Neuronal stem cell (in vitro differentiated cells): ENCODE data around the gene FAM47E.

Source experiments
- DNase-seq: peaks from one replicate; pipeline ENCODE4 v3.0.0-alpha.2; 2013; ENCODE audit warnings: low spot score
- H2AFZ ChIP-seq: one replicate; pipeline ENCODE4 v1.6.1; 2013; ENCODE audit warnings: mild to moderate bottlenecking, low read length, inconsistent platforms
- H2AK5ac ChIP-seq: 2 replicates; pipeline ENCODE4 v1.6.1; 2013; ENCODE audit warnings: low read depth, mild to moderate bottlenecking, inconsistent platforms, low read length, moderate library complexity, mixed read lengths
- H2BK120ac ChIP-seq: 2 replicates; pipeline ENCODE4 v1.6.1; 2013; ENCODE audit warnings: low read depth, mild to moderate bottlenecking, inconsistent platforms, low read length, moderate library complexity, mixed read lengths
- H2BK12ac ChIP-seq: one replicate; pipeline ENCODE4 v1.6.1; 2013; ENCODE audit warnings: low read length, inconsistent platforms
- H2BK15ac ChIP-seq: 2 replicates; pipeline ENCODE4 v1.6.1; 2013; ENCODE audit warnings: mild to moderate bottlenecking, low read length, inconsistent platforms, mixed read lengths
- H2BK5ac ChIP-seq: one replicate; pipeline ENCODE4 v1.6.1; 2013; ENCODE audit warnings: inconsistent platforms, mild to moderate bottlenecking, low read length, moderate library complexity
- H3K14ac ChIP-seq: one replicate; pipeline ENCODE4 v1.6.1; 2013; ENCODE audit warnings: low read length, inconsistent platforms
- H3K18ac ChIP-seq: 2 replicates; pipeline ENCODE4 v1.6.1; 2013; ENCODE audit warnings: low read length, inconsistent platforms
- H3K23ac ChIP-seq: 2 replicates; pipeline ENCODE4 v1.6.1; 2013; ENCODE audit warnings: low read depth, mild to moderate bottlenecking, mixed read lengths, low read length, inconsistent platforms; ENCODE audit not compliant: poor library complexity
- H3K27ac ChIP-seq: replicated peaks from 3 replicates; pipeline ENCODE4 v1.5.1; 2013; ENCODE audit warnings: low read length, inconsistent platforms
- H3K27me3 ChIP-seq, 3 experiments: 2 replicates each; pipeline ENCODE4 v1.6.1; 2013; ENCODE audit warnings: low read length in 3 of 3, mild to moderate bottlenecking in 2 of 3, inconsistent platforms in 1 of 3, low read depth in 1 of 3, mixed read lengths in 1 of 3, moderate library complexity in 1 of 3; ENCODE audit not compliant: control insufficient read depth in 3 of 3, insufficient read depth in 3 of 3
- H3K36me3 ChIP-seq, 2 donors: replicated peaks in 1 of 2; 2 replicates each; pipeline ENCODE4 v1.6.1; 2013; ENCODE audit warnings: low read length in 2 of 2; ENCODE audit not compliant: control insufficient read depth in 2 of 2, insufficient read depth in 2 of 2
- H3K4ac ChIP-seq: 2 replicates; pipeline ENCODE4 v1.6.1; 2013; ENCODE audit warnings: inconsistent platforms, mild to moderate bottlenecking, low read length, moderate library complexity
- H3K4me1 ChIP-seq, 2 donors: 1 replicate in 1 of 2; 2 replicates in 1 of 2; pipeline ENCODE4 v1.6.1; 2013; ENCODE audit warnings: low read length in 2 of 2, low read depth in 1 of 2; ENCODE audit not compliant: control insufficient read depth in 2 of 2, insufficient read depth in 1 of 2
- H3K4me2 ChIP-seq: one replicate; pipeline ENCODE4 v1.6.1; 2013; ENCODE audit warnings: mild to moderate bottlenecking, low read length, inconsistent platforms; ENCODE audit not compliant: insufficient read depth, poor library complexity, severe bottlenecking
- H3K4me3 ChIP-seq, 2 donors: 2 replicates each; pipeline ENCODE4 v1.5.1; 2013; ENCODE audit warnings: low read length in 2 of 2, mild to moderate bottlenecking in 2 of 2, inconsistent platforms in 1 of 2, moderate library complexity in 1 of 2
- H3K79me1 ChIP-seq: one replicate; pipeline ENCODE4 v1.6.1; 2013; ENCODE audit warnings: low read depth, mild to moderate bottlenecking, inconsistent platforms, low read length, moderate library complexity
- H3K9ac ChIP-seq: one replicate; pipeline ENCODE4 v1.6.1; 2013; ENCODE audit warnings: mild to moderate bottlenecking, low read depth, low read length, inconsistent platforms; ENCODE audit not compliant: poor library complexity
- H3K9me3 ChIP-seq, 2 donors: replicated peaks in 1 of 2; 2 replicates each; pipeline versions ENCODE3 to v1.6.1; 2013; ENCODE audit warnings: low read length in 2 of 2, mild to moderate bottlenecking in 2 of 2, inconsistent platforms in 1 of 2, low read depth in 1 of 2, mixed read lengths in 1 of 2, moderate library complexity in 1 of 2; ENCODE audit not compliant: control insufficient read depth in 2 of 2, insufficient read depth in 1 of 2
- H4K8ac ChIP-seq: one replicate; pipeline ENCODE4 v1.6.1; 2013; ENCODE audit warnings: low read depth, mild to moderate bottlenecking, inconsistent platforms, low read length, moderate library complexity
- H4K91ac ChIP-seq: one replicate; pipeline ENCODE4 v1.6.1; 2013; ENCODE audit warnings: low read length, low read depth, mild to moderate bottlenecking, inconsistent platforms; ENCODE audit not compliant: poor library complexity
- WGBS, 2 donors: extraction: QIAGEN DNeasy Blood & Tissue Kit; methylation state at CpG; one replicate each; pipeline ENCODE4 v1.1.7; 2013; ENCODE audit warnings: missing lambda C conversion rate in 2 of 2, mixed read lengths in 1 of 2; ENCODE audit not compliant: insufficient read length in 2 of 2, insufficient replicate concordance in 1 of 2; ENCODE audit errors: extremely low coverage in 2 of 2; 5-methylcytosine and 5-hydroxymethylcytosine counted together

FAM47E gene

DNA sequence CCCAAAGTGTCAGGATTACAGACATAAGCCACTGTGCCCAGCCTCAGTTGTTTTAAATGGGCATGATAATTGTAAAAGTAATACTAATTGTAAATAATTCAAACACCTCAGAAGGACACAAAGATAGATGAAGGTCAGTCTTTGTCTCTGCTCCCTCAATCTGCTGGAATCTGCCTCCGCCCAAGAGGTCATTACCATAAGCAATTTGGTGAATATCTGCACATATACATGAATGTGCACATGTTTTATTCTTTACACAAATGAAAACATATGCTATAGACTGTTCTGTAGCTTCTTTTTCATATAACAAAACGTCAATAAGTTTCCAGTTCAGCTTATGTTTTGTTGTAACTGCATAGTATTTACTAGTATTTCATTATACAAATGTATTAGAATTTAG, 62.0 kb downstream of the FAM47E start:
- WGBS, 2 donors: no CpG with 5 or more reads among the region's 2 CpGs
- H4K91ac ChIP-seq: no peak overlapping the region
- H4K8ac ChIP-seq: no peak overlapping the region
- H3K4me3 ChIP-seq: no peak overlapping the region
- H2BK5ac ChIP-seq: no peak overlapping the region
- H3K4ac ChIP-seq: no peak overlapping the region
- H3K9ac ChIP-seq: no peak overlapping the region
- peaks cover 3 to 8% of the 10 kb centered on the region in 2 donors for H3K9me3 ChIP-seq
- no peak overlapping the region for H3K18ac ChIP-seq
- H3K4me2 ChIP-seq: no peak overlapping the region
- H2BK15ac ChIP-seq: no peak overlapping the region
- H3K4me1 ChIP-seq: peaks cover 0 to 2% of the 10 kb centered on the region in 2 donors
- peaks cover 0 to 35% (median 0%) of the 10 kb centered on the region in 3 experiments for H3K27me3 ChIP-seq
- H2BK12ac ChIP-seq: no peak overlapping the region
- no peak overlapping the region for H3K14ac ChIP-seq
- H3K27ac ChIP-seq: no peak overlapping the region
- no peaks in the 10 kb centered on the region for H3K36me3 ChIP-seq
- no peak for DNase-seq
- H2BK120ac ChIP-seq: no peak overlapping the region
- H3K23ac ChIP-seq: no peak overlapping the region
- H2AFZ ChIP-seq: no peak overlapping the region
- H2AK5ac ChIP-seq: no peak overlapping the region
- H3K79me1 ChIP-seq: no peaks in the 10 kb centered on the region

DNA sequence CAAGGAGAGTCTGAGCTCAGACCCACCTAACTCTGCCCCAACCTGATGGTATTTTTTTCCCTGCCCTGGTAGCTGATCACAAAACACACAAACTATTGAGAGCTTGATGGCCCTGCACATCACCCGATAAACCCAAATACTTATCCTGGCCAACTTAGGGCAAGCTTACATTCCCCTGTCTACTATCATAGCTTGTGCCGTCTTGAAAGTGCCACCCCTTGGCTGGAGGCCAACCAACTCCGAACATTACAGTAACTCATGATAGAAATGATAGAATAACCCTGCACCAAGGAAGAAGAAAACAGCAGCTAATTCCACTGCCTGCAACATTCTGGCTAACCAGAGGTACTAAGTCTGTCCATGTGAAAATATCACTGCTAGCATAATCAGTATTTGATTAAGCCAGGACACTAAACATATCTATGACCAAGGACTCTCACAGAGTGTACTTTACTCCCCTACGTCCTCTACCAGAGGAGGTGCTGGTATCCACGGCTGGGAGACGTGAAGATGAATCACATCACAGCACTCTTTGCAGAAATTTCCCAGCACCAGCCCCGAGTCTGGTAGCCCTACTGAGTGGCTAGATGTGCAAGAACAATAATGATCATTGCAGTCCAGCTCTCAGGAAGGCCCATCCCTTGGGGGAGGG, 63.9 kb downstream of the FAM47E start:
- no peak overlapping the region for H3K23ac ChIP-seq
- H2BK5ac ChIP-seq: no peak overlapping the region
- no peak overlapping the region for H4K91ac ChIP-seq
- H3K14ac ChIP-seq: no peak overlapping the region
- no peak overlapping the region for H2BK15ac ChIP-seq
- no peaks in the 10 kb centered on the region for H3K36me3 ChIP-seq
- H2BK12ac ChIP-seq: no peak overlapping the region
- H3K18ac ChIP-seq: no peak overlapping the region
- H3K27me3 ChIP-seq: peaks cover 0 to 19% (median 0%) of the 10 kb centered on the region in 3 experiments
- no peak overlapping the region for H4K8ac ChIP-seq
- H3K9ac ChIP-seq: no peak overlapping the region
- H2AFZ ChIP-seq: no peak overlapping the region
- WGBS, 2 donors: no CpG with 5 or more reads among the region's 7 CpGs
- peak overlapping the region in 1 of 2 donors; percentile 46 for H3K4me3 ChIP-seq
- peaks cover 4 to 8% of the 10 kb centered on the region in 2 donors for H3K9me3 ChIP-seq
- no peak overlapping the region for H3K27ac ChIP-seq
- H3K79me1 ChIP-seq: no peaks in the 10 kb centered on the region
- no peak overlapping the region for H2BK120ac ChIP-seq
- H3K4ac ChIP-seq: no peak overlapping the region
- peaks cover 0 to 2% of the 10 kb centered on the region in 2 donors for H3K4me1 ChIP-seq
- H3K4me2 ChIP-seq: no peak overlapping the region
- no peak overlapping the region for H2AK5ac ChIP-seq
- DNase-seq: no peak

DNA sequence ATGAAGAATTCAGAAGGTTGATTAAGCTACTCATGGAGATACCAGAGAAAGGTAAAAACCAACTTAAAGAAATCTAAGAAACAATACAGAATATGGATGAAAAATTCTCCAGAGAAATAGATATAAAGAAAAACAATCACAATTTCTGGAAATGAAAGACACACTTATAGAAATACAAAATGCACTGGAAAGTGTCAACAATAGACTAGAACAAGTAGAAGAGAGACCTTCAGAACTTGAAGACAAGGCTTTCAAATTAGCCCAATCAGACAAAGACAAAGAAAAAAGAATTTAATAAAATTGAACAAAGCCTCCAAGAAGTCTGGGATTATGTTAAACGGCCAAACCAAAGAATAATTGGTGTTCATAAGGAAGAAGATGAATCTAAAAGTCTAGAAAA, 64.6 kb downstream of the FAM47E start:
- no peak overlapping the region for H2BK120ac ChIP-seq
- H2BK5ac ChIP-seq: no peak overlapping the region
- H3K9me3 ChIP-seq: peaks cover 4 to 8% of the 10 kb centered on the region in 2 donors
- peaks cover 0 to 14% (median 0%) of the 10 kb centered on the region in 3 experiments for H3K27me3 ChIP-seq
- H3K18ac ChIP-seq: no peak overlapping the region
- H2AK5ac ChIP-seq: no peak overlapping the region
- H2BK12ac ChIP-seq: no peak overlapping the region
- no peaks in the 10 kb centered on the region for H3K36me3 ChIP-seq
- H3K9ac ChIP-seq: no peak overlapping the region
- WGBS, 2 donors: no CpG with 5 or more reads among the region's 1 CpG
- no peak overlapping the region for H3K4me2 ChIP-seq
- H3K4me1 ChIP-seq: peaks cover 0 to 2% of the 10 kb centered on the region in 2 donors
- H2AFZ ChIP-seq: no peak overlapping the region
- no peaks in the 10 kb centered on the region for H3K79me1 ChIP-seq
- H2BK15ac ChIP-seq: no peak overlapping the region
- no peak for DNase-seq
- no peak overlapping the region for H4K91ac ChIP-seq
- H3K23ac ChIP-seq: no peak overlapping the region
- no peak overlapping the region for H3K4me3 ChIP-seq
- no peak overlapping the region for H3K14ac ChIP-seq
- H4K8ac ChIP-seq: no peak overlapping the region
- no peak overlapping the region for H3K27ac ChIP-seq
- no peak overlapping the region for H3K4ac ChIP-seq

DNA sequence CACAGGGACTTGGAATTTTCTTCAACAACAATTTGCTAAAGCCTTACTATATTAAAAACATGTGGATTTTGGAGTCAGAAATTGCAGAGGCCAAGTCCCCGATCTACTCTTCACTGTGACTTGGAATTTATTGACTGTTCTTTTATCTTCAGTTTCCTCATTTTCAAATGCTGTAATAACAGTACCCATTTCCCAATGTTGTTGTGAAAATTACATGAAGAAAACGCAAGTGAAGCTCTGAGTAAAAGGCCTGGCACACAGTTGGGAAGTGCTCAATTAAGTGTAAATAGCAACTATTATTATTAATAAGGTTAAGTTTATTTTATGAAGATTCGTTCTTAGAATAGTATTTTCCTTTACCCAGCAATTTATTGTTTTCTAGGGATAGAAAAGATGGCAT, 70.7 kb downstream of the FAM47E start:
- no peak for DNase-seq
- Histone ChIP-seq H4K91ac (no peak overlapping the region), H2BK12ac (no peak overlapping the region), H3K4ac (no peak overlapping the region), H4K8ac (no peak overlapping the region), H3K9me3 (peaks cover 3 to 12% of the 10 kb centered on the region in 2 donors), H3K18ac (no peak overlapping the region), H3K36me3 (no peaks in the 10 kb centered on the region), H3K14ac (no peak overlapping the region), H3K23ac (no peak overlapping the region), H3K4me3 (no peak overlapping the region), H3K79me1 (peaks cover 2% of the 10 kb centered on the region), H2BK120ac (no peak overlapping the region), H3K9ac (no peak overlapping the region), H2AK5ac (no peak overlapping the region), H2BK5ac (no peak overlapping the region), H2BK15ac (no peak overlapping the region), H3K27ac (no peak overlapping the region), H3K4me1 (no peaks in the 10 kb centered on the region), H2AFZ (no peak overlapping the region), H3K27me3 (peaks cover 0 to 5% (median 0%) of the 10 kb centered on the region in 3 experiments), H3K4me2 (no peak overlapping the region)
- no CpG with 5 or more reads among the region's 3 CpGs for WGBS, 2 donors
